Tibial nerve (tissue), 3 donors: ENCODE measurements around the gene CLASP1.

Experiments used
- POLR2A ChIP-seq, 2 donors: fragments of 450-650 bp; IDR thresholded peaks; one replicate each; pipeline ENCODE4 v1.6.1; 2017; ENCODE audit warnings: antibody characterized with exemption in 2 of 2, mild to moderate bottlenecking in 2 of 2, moderate library complexity in 2 of 2
- TF ChIP-seq, protein P1 (sequence below), 5 experiments: fragments of 200-600 bp in 3 of 5; fragments of 450-650 bp in 2 of 5; sonication (generic) in 3 of 5; IDR thresholded peaks; one replicate each; pipeline ENCODE4 v1.5.1; 2016 to 2019; ENCODE audit warnings: antibody characterized with exemption in 5 of 5, mild to moderate bottlenecking in 3 of 5, moderate library complexity in 2 of 5

DNA sequence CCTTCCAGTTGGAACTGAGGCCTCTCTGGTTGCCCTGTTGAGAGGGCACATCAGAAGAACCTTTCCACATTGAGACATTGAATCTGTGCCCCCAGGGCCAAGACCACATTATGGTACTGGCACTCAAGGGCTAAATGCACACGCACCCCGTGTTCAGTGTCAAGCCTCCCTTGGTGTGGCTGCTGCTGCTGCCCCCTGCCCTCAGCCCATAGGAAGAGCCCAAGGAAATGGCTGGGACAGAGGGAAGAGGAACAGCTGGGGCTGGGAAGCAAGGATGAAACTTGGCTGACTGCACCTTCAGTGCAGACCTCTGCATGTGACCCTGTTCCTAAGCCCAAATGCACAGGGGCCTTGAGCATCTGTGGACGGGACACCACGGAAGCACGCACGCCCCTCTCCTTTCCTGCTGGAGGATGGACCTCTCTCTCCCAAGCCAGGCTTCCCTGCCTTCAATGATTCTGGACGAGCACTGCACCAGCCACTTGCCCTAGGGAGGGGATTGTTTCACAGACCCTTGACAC lies 47.2 kb upstream of the CLASP1 start:
- TF ChIP-seq, protein P1, sequence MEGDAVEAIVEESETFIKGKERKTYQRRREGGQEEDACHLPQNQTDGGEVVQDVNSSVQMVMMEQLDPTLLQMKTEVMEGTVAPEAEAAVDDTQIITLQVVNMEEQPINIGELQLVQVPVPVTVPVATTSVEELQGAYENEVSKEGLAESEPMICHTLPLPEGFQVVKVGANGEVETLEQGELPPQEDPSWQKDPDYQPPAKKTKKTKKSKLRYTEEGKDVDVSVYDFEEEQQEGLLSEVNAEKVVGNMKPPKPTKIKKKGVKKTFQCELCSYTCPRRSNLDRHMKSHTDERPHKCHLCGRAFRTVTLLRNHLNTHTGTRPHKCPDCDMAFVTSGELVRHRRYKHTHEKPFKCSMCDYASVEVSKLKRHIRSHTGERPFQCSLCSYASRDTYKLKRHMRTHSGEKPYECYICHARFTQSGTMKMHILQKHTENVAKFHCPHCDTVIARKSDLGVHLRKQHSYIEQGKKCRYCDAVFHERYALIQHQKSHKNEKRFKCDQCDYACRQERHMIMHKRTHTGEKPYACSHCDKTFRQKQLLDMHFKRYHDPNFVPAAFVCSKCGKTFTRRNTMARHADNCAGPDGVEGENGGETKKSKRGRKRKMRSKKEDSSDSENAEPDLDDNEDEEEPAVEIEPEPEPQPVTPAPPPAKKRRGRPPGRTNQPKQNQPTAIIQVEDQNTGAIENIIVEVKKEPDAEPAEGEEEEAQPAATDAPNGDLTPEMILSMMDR (IDR thresholded peaks at IDR 0.05), result no peak
- no peak for TF ChIP-seq POLR2A (IDR thresholded peaks at IDR 0.05)
